SW 1271 (cell line): ENCODE data around the gene CORO1A.
"Not testable (repeated sequence)": the region's sequence is repeated elsewhere in the genome, so short reads cannot be mapped to it uniquely, and the experiment has no call there.

Source experiments
- DNase-seq, 2 experiments: peaks; one replicate each; lab custom pipeline; 2025; lab: John Stamatoyannopoulos, UW

Gene CORO1A

DNA sequence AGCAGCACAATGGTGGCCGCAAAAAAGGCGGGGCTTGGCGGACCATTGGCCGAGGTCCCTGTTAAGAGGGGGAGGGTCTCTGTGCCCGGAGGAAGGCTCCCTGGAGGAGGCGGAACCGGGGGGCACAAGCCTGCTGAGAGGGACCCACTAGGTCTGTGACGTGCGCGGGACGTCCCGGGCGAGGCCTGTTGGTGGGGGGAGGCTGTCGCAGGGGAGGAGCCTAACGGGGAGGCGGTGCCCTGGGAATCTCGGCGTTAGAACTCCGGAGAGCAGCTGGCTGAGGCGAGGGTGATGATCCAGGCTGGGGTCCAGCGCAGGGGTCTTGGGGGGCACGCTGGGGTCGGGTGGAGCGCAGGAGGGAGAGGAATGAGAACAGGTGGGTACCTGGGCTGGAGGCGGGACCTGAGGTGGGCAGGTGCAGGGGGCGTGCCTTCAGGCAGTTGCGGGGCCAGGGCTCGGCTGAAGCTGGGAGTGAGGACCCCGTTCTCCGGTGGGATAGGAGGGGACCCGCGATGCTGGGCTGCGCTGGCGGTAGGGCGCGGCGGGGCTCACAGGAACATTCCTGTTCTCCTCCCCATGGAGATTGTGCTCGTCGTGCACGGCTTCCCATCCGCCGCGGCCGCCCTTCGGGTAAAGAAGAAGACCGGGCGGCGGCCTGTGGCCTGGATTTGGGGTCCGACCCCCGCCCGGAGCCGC lies 22.3 kb downstream of the CORO1A start:
- not testable (repeated sequence) for DNase-seq

DNA sequence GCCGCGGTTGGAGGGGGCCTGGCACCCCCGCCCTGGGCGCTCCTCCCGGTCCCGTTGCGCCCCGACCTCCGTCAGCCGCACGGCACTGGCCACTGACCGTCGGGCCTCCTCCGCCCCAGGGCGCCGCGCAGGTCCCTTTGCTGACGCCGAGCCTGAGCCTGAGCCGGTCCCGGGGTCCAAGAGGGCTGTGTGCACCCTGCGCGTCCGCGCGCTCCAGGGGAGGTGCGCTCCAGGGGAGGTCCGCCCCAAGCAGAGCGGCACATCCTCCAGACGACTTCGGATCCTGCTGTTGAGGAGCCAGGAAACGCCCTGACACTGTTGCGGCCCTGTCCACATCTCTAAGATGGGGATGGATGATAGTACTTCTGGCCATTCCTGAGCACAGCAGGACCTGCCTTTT lies 22.9 kb downstream of the CORO1A start:
- DNase-seq, result not testable (repeated sequence)

DNA sequence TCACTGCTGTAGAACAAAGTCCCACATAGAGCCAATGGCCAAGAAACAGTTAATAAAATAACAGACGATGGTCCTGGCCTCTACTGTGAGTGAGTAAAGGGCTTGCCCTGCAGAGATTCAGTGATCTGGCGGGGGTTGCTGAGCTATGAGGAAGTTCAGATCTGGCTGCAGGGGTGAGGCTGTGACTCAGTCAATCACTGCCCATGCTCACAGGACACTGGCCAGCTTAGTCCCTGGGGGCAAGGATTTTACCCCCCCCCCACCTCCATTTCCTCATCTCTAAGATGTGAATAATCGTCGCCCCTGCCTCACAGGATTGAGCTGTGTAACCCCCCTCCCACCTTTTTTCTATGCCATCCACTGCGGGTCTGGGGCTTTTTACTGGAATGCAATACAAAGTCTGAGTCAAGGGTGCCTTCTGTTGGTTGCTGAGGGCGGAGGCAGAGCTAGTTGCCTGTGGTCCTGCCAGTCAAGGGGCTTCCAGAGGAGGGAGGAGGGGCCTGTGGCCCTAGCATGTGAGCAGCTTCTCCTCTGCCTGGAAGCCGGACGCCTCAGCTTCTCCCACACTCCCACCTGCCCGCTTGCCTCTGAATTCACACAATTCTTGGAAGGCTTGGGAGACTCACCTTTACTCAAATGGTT lies 23.8 kb downstream of the CORO1A start:
- DNase-seq, result not testable (repeated sequence)

DNA sequence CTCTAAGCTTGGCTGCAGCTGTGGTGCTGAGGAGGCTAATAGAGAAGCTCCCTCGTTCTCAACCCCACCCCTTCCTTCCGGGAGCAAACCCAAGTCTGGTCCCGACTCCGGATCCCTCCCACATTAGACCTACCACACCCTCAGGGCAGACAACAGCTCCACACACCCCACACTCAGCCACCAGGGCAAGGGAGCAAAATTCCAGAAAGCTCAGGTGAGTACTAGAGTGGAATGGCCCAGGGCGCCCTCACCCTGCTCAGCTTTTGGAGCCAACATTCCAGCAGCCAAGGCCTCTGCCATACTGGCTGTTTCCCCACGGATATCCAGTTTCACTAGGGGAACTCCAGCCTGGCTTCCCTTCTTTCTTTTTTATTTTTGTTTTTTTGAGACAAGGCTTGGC lies 25.6 kb downstream of the CORO1A start:
- DNase-seq, result not testable (repeated sequence)

DNA sequence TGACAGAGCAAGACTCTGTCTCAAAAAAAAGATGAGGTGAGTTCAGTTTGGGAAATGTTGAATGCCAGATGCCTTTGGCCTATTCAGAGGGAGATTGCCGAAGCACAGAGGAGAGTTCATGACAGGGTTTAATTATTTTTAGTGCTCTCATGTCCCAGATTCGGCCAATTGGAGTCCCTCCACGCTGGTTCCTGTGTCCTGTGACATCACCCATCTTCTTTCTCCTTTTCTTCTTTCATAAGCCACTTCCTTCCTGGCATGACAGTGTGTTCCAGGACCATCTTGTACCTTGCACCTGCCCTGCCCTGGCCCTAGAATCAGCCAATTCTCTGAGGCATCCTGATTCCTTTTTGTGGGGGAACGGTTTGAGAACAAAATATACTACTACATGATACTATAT lies 28.0 kb downstream of the CORO1A start:
- not testable (repeated sequence) for DNase-seq

DNA sequence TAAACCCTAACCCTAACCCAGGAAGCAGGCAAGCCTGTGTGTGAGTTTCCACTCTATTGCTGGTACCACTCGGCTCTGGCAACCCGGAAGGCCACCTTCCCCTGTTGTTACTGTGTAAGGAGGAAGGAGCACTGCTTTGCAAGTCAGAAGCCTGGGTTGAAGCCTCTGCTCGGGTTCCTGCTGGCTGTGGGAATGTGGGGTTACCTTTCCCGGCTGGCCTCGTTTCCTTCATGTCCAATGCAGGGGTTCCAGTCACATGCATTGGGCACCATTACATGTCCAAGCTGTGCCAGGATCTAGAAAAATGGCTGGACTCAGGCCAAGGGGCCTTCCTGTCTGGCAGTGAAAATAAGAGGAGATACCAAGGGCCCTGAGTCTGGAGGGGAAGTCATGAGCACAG lies 33.7 kb downstream of the CORO1A start:
- not testable (repeated sequence) for DNase-seq
